Activated CD4-positive, CD25-positive, alpha-beta regulatory T cell treated with anti-CD3 and anti-CD28 coated beads, Interleukin-2, amount 50 U/mL, for 16 hours (primary cell): ENCODE measurements around the gene MYBL2.

Experiments used
- DNase-seq: peaks from one replicate; pipeline ENCODE4 v3.0.0-alpha.2; 2020; ENCODE audit warnings: low read depth, low spot score

MYBL2 gene

DNA sequence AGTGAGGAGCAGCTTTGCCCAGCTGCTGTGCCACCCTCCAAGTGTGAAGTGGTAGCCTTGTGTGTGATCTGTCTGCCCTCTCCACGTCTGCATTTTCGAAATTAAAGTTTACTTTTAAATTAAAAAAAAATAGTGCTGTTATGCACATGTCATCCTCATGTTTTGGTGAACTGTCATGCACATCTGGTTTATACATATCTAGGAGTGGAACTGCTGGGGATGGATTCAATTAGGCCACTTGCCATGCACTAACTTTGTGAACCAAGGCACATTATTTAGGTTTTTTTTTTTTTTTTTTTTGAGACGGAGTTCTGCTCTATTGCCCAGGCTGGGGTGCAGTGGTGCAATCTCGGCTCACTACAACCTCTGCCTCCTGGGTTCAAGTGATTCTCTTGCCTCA lies 56.3 kb downstream of the MYBL2 start:
- DNase-seq = no peak

DNA sequence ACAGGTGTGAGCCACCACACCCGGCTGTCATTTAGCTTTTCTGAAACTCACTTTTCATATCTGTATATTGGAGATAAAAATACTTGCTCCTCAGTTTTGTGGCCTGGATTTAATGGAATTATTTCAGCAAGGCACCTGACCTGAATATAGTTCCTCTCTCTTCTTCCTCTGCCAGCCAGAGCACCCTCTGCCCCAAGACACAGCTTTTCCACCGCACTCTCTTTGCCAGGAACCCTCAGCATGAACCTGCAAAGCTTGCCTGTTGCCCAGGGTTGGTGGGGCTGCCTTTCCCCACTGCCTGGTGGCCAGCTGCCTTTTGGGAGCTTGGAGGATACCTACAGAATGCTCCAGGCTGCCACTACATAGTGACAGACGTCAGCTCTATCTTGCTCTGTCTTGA lies 56.8 kb downstream of the MYBL2 start:
- DNase-seq = no peak

DNA sequence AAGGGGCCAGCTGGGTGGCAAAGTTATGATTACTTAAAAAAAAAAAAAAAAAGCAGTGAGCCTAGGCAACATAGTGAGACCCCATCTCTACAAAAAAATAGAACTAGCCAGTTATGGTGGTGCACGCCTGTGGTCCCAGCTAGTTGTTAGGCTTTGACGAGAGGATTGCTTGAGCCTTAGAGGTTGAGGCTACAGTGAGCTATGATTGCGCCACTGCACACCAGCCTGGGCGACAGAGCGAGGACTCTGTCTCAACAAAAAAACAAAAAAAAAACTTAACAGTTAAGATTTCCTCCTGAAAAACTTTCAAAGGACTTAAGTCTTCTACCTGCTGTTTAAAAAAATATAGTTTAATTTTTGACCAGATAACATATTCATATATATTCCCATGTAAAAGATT lies 57.5 kb downstream of the MYBL2 start:
- DNase-seq = no peak

DNA sequence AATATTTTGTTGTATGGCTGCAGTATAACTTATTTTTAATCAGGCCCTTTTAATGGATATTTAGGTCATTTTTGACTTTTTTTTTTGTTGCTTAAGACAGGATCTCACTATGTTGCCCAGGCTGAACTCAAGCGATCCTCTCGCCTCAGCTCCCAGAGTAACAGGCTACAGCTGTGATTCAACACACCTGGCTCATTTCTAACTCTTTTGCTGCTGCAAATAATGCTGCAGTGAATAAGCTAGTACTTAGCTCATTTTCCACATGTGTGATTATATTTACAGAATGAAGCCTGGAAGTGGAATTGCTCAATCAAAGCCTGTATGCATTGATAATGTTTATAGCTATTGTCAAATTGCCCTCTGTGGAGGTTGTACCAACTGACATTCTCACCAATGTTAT lies 58.8 kb downstream of the MYBL2 start:
- no peak for DNase-seq

DNA sequence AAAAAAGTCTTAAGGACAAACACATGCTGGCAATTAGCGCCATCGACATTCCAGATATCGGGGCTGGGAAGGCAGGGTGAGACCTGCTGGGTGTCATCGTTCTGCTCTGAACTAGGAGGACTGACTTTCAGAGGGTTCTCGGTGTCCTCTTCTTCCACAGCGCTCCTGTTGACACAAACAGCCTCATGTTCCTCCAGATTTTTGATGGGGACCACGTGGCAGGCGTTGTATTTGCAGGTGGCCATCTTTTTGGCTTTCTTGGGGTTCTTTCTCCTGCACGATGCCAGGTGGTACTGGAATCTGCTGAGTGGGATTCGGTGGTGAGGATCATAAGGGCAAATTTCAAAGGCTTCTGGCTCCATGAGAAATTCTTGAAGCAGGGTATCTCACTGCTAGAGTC lies 59.4 kb downstream of the MYBL2 start:
- no peak for DNase-seq

DNA sequence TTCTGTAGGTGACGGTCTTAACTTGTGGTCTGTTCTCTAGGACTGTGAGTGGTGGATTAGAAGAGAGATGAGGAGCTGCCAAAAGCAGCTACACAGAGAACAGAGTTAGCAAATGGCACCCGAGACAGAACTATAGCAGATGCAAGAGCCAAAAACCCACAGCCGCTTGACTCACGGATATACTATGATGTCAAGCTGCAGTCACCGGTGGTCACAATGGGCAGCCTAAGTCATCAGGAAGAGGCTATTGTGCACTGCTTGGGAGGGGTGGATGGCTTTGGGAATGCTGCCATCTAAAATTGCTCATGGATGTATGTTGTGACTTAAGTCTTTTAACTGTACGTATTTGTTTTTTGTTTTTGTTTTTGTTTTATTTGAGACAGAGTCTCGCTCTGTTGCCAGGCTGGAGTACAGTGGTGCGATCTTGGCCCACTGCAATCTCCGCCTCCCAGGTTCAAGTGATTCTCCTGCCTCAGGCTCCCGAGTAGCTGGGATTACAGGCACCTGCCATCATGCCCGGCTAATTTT lies 60.0 kb downstream of the MYBL2 start, which contains the start of gene GTSF1L:
GTSF1L (minus strand) TSS at position 192 of the 528 bp plus-strand sequence. CDS start 308 bp downstream, outside the sequence.
- DNase-seq = no peak

DNA sequence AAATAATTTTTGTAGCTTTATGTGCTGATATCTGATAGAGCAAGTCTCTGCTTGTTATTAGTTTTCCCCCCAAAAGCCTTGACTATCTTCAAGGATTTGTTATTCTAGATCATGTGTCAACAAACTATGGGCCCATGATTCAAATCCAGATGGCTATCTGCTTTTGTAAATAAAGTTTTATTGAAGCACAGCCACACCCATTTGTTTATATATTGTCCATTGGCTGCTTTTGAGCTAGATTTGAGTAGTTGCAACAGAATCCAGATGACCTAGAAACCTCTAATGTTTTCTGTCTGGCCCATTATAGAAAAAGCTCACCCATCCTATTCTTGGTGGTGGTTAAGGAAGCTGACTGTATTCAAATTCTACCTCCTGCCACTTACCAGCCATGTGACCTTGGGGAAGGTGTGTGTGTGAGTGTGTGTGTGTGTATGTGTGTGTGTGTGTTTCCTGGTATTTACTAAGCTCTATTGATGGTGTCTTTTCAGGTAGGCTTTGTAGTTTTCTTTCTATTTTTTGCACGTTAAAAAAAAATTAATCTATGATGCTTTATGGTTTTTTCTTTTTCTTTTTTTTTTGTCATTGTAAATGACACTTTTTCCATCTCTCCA lies 61.2 kb downstream of the MYBL2 start:
- DNase-seq = no peak

DNA sequence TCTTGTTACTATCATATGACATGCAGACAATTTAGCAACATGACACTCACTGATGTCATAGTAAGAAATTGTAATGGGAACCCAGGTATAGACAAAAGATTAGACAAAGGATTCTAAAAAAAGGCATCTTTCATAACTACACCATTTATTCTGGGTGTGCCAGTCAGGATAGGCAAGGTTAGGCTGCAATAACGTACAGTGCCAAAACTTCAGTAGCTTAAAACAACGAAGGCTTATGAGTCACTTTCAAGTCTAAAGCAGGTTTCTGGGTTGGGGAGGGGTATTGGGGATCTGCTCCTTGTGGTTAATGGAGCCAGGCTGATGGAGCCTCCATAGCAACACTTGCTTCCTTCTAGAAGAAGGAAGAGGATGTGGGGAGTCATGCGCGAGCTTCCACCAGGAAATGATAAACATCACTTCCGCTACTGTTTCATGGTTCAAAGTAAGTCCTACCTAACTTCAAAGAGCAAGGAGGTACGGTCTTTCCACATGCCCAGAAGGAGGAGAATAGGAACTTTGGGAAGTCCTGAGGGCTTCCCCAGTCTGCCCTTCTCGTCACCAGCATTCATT lies 61.9 kb downstream of the MYBL2 start:
- no peak for DNase-seq

DNA sequence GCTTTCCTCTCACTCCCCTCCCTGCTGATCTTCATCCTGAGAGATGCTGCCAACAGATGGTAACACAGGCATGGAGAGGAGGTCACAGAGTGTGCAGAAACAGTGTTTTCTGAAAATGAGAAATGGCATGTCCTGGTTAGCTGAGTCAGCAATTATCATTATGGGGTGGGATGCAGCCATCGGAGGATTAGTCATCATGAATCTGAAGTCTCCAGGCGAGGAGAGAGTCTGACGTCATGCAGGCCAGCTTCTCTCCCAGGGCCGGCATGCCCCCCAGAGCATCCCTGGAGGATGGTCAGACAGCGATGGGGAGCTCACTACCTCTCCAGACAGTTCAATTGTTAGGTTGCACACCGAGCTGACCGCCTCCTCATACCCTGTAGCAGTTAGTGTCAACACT lies 64.6 kb downstream of the MYBL2 start:
- DNase-seq = no peak

DNA sequence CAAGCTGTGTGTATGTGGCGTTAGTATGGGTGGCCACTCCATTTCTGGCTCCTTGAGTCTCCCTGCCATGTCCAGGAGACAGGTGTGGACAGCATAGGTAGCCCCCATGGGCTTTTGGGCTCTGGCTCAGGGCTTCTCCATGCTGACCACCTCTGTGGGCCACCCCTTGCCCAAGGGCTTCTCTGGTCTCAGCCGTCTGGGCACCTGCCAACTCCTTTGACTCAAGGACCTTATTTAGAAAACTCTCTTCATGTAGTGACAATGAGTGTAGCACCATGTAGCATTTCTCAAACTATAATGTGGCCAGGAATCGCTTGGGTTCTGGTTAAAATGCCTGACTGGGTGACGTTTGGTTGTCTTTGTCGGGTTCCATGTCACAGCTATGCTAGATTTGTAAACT lies 65.0 kb downstream of the MYBL2 start:
- no peak for DNase-seq

DNA sequence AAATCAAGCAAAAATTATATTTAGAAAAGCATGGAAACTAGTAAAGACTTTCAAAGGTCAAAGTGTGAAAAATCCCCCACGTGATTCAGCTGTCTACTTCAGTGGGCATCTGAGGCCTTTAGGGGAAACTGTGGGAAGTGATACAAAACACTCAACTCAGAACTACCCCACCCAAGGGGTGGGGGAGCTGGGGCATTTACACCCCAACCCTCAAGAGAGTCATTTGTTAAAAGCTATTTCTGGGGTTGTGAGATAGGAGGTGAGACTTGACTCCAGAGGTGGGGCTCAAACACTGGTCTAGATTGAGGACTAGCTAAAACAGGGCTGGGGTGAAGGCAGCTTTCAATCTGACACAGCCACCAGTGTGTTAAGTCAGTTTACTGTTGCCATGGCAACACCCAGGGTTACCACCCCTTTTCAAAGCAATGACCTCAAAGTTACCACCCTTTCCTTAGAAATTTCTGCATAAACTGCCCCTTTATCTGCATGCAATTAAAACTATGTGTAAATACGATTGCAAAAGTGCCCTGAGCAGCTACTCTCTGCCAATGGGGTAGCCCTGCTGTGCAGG lies 69.8 kb downstream of the MYBL2 start:
- DNase-seq = no peak

DNA sequence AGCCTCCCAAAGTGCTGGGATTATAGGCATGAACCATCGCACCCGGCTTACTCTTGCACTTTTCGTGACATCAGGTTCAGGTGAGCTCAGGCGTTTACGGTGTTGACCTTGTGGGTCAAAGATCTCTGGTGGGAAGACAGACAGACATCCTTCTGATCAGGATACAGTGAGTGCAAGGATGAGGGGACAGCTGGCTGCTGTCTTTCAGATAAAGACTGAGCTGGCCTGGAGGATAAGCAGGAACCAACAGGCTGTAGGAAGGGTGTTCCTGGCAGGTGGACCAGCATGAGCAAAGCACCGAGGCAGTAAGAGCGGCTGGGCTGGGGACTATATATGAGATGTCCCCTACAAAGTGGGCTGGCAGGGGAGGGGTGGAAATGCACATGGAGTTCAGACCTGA lies 71.0 kb downstream of the MYBL2 start:
- DNase-seq = no peak

DNA sequence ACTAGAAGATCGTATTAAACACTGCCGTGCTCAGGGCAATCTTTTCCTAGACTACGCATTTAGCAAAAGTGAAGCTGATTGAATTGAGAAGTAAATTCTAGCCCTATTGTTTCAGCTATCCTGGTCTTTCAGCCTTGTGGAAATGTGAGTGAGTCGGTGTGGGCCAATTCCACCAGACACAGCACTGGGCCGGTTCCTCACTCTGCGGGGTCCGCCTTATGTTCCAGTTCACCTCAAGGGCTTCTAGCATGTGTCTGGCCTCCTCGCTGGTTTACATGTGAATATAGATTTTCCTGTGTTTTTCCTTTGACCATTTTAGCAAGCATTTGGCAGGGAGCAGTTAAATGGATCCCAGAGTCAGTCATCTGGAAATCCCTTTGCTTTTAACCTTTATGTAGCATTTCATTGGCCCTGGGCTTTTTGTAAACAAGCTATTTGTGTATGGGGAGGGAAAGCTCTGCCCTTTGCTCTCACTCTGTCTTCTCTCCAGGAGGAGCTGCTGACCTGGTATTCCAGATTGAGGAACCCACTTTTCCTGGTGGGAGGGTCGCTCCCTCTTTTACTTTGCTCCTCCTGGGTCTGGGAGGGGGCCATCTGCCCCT lies 72.3 kb downstream of the MYBL2 start:
- no peak for DNase-seq

DNA sequence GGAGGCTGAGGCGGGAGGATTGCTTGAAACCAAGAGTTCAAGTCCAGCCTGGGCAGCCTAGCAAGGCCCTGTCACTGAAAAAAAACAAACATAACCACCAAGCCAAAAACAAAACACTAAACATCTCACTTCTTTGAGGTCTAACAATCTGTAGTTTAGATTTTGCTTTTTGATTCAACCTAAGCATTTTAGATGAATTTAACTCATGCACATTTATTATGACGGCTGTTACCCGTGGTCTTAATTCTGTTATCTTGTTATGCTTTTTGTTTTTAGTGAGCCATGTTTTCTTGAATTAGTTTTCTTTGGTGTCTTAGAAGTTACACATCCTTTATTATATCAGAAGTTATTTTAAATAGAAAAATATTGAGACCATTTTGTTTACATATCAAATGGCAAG lies 73.7 kb downstream of the MYBL2 start:
- DNase-seq = no peak

DNA sequence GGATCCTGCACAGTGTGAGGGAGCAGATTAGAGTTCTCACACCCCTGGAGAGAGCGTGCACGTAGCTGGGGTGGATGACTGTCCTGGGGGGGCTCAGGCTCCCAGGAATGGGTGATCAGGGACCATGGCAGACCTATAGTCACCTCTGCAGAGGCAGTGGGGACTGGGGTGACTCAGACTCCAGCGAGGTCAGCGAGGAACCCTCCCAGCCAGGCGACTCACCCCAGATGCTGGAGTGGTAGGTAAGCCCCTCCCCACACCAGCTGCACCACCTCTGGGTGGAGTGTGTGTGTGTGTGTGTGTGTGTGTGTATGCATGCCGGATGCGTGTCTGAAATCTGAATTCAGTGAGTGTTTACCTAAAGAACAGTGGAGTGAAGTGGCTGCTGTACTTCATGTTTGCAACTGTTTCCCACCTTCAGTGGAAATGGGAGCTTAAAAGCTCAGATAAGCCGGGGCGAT lies 77.3 kb downstream of the MYBL2 start:
- no peak for DNase-seq

DNA sequence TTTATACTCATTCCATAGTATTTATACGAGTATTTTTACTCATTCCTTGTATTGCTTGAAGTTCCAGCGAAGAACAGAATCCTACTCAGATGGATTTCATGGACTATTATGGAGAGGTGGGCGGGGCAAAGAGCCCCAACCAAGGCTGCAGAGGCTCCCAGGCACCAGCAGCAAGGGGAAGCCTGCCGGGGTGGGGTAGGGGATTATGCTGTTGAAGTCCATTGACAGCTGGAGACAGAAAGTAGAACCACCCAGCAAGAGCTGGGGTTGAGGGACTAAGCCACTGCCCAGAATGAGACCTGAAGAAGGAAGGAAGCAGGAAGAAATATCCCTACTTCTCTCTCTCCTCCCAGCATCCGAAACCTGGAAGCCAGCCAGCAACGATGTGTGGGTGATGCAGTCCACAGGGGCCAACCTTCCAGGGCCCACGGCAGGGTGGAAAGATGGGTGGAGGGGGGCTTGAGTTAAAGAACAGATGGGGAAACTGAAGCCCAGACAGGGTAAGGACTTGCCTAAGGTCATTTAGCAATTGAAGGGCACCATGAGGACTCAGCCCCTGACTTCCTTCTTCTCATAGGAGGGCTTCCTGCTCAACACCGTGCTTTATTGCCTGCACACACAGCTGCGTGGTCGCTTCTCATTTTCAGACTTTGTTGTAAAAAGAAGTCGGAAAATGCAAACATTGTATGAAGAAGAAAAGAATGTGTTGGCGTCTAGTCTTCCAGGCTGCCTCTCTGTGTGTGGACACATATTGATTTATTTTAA lies 78.2 kb downstream of the MYBL2 start:
- DNase-seq = no peak

DNA sequence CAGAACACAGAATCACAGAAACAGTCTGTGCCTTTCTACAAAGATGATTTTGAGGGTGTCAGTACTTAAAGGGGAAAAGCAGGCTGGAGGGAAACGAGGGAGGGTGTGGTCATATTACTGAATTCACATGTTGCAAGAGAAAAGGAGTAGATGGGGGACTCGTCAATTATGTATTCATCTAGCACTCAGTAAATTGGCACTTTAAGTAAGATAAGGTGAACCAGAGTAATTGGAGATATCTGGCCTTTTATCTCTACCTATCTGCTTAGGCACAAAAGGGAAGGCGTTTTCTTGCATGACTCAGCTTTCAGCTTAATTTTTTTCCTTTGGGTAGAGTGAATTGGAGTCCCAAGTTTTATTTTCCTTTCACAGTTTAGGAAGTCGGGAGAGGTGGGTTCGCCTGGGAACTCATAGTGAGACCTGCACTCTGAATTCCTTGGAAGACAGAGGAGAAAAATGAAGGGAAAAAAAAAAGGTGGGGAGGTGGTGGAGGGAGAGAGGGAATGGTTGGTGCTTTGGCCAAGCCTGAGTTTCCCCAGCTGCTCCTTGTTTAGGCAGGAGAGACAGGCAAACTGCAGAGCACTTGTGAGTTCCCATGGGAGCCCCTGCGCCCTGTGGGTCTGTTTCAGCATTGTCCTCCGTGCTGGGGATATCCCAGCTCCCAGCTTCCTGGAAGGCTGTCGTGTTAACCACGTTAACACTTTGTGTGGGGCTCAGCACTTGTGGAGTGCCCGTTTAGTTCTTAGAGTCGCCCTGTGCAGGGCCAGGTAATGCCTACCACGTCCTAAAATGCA lies 79.6 kb downstream of the MYBL2 start:
- DNase-seq = no peak

DNA sequence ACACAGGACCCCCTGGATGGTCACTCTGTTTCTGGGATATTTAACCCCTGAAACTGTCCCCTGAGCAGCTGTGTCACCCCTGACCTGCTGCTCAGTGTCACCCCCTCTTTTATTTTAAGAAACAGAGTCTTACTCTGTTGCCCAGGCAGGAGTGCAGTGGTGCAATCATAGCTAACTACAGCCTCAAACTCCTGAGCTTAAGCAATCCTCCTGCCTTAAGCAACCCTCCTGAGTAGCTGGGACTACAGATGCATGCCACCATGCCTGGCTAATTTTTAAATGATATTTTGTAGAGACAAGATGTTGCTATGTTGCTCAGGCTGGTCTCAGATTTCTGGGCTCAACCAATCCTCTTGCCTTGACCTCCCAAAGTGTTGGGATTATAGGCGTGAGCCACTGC lies 81.4 kb downstream of the MYBL2 start:
- no peak for DNase-seq

DNA sequence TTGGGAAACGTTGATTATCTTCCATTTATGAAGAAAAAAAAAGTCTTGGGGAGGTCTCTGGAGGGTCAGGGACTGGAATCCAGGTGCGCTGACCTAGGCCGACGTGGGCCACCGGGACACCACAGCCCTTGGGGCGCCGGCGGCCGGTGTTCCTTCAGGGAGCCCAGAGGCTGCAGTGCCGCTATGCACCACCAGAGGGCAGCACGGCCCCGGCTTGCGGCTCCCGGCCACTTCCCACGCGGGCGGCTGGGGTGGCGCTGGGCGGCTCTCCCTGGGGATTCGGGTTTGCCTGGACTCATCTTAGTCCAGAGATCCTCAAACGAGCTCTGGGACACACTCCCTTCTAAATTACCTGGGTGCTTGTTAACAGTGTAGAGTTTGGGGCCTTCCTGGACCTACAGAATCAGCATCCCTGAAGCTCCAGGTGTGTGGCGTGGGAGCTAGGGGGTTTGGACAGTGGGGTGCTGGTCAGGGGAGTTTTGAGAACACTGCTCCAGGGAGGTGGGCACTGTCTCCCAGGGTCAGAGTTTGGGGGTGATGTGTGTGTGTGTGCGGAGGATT lies 82.9 kb downstream of the MYBL2 start:
- DNase-seq = peak; percentile 76

DNA sequence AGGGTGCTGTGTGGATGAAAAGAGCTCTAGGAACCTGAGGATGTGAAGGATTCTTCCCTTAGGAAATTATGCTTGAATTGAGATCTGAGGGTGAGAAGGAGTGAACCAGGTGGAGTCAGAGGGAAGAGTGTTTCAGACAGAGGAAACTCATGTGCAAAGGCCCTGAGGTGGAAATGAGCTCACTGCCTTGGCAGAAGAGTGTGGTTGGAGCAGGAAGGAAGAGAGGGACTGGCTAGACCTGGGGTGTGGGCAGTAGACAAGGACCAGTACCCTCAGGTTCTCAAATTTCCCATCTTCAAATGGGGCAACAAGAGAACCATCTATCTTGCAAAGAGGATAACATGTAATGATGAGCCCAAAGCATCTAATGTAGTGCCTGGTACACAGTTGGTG lies 83.9 kb downstream of the MYBL2 start:
- no peak for DNase-seq
